H9 (cell line): ENCODE results near the gene CFAP299. TPM values are rescaled to one million over a fixed set of nuclear protein-coding genes. Genes with fewer than 3 reads are reported as not detected.

Experiments used
- DNase-seq: peaks from one replicate; pipeline ENCODE4 v3.0.0-alpha.2; 2017
- H2AFZ ChIP-seq: one replicate; pipeline ENCODE4 v1.6.1; 2013; ENCODE audit warnings: mild to moderate bottlenecking, low read length, control low read depth, moderate library complexity
- H2AK5ac ChIP-seq: 2 replicates; pipeline ENCODE4 v1.6.1; 2013; ENCODE audit warnings: low read length, control low read depth, mixed read lengths; ENCODE audit not compliant: insufficient read length
- H2BK120ac ChIP-seq: one replicate; pipeline ENCODE4 v1.6.1; 2013; ENCODE audit warnings: low read depth, mild to moderate bottlenecking, low read length, control low read depth, inconsistent platforms; ENCODE audit not compliant: poor library complexity, severe bottlenecking
- H2BK12ac ChIP-seq: 2 replicates; pipeline ENCODE4 v1.6.1; 2013; ENCODE audit warnings: low read length, control low read depth, mixed read lengths, low read depth; ENCODE audit not compliant: insufficient read length
- H2BK15ac ChIP-seq: 2 replicates; pipeline ENCODE4 v1.6.1; 2013; ENCODE audit warnings: low read depth, low read length, control low read depth
- H2BK20ac ChIP-seq: one replicate; pipeline ENCODE4 v1.6.1; 2013; ENCODE audit warnings: low read depth, mild to moderate bottlenecking, low read length, control low read depth, inconsistent platforms; ENCODE audit not compliant: poor library complexity, severe bottlenecking
- H2BK5ac ChIP-seq: 2 replicates; pipeline ENCODE4 v1.6.1; 2013; ENCODE audit warnings: low read length, control low read depth, mixed read lengths; ENCODE audit not compliant: insufficient read length
- H3K14ac ChIP-seq: 2 replicates; pipeline ENCODE4 v1.6.1; 2013; ENCODE audit warnings: low read length, control low read depth; ENCODE audit not compliant: insufficient read depth
- H3K18ac ChIP-seq: 2 replicates; pipeline ENCODE4 v1.6.1; 2013; ENCODE audit warnings: low read depth, mild to moderate bottlenecking, mixed read lengths, low read length, control low read depth; ENCODE audit not compliant: insufficient read length
- H3K23ac ChIP-seq: 2 replicates; pipeline ENCODE4 v1.6.1; 2013; ENCODE audit warnings: low read length, control low read depth, mixed read lengths, low read depth; ENCODE audit not compliant: insufficient read length
- H3K23me2 ChIP-seq: 2 replicates; pipeline ENCODE4 v1.6.1; 2013; ENCODE audit warnings: low read depth, mild to moderate bottlenecking, mixed read lengths, low read length, control low read depth; ENCODE audit not compliant: insufficient read length, poor library complexity, severe bottlenecking
- H3K27ac ChIP-seq: 2 replicates; pipeline ENCODE4 v1.5.1; 2013; ENCODE audit warnings: low read length, control low read depth, mixed read lengths, low read depth; ENCODE audit not compliant: insufficient read length
- H3K27me3 ChIP-seq: 2 replicates; pipeline ENCODE4 v1.6.1; 2013; ENCODE audit warnings: low read length, control low read depth, inconsistent platforms; ENCODE audit not compliant: insufficient read depth
- H3K4ac ChIP-seq: 2 replicates; pipeline ENCODE4 v1.6.1; 2013; ENCODE audit warnings: low read depth, mild to moderate bottlenecking, control low read depth, inconsistent platforms, low read length, moderate library complexity
- H3K4me1 ChIP-seq: 2 replicates; pipeline ENCODE4 v1.6.1; 2013; ENCODE audit warnings: low read length, control low read depth, inconsistent platforms; ENCODE audit not compliant: insufficient read depth
- H3K4me2 ChIP-seq: 2 replicates; pipeline ENCODE4 v1.6.1; 2013; ENCODE audit warnings: low read length, control low read depth, mixed read lengths; ENCODE audit not compliant: insufficient read length, insufficient read depth
- H3K56ac ChIP-seq: 2 replicates; pipeline ENCODE4 v1.6.1; 2013; ENCODE audit warnings: low read depth, mild to moderate bottlenecking, mixed read lengths, low read length, control low read depth; ENCODE audit not compliant: insufficient read length
- H3K79me1 ChIP-seq: 2 replicates; pipeline ENCODE4 v1.6.1; 2013; ENCODE audit warnings: low read depth, mild to moderate bottlenecking, moderate library complexity, low read length, control low read depth, inconsistent platforms; ENCODE audit not compliant: insufficient read depth, poor library complexity, severe bottlenecking
- H3K79me2 ChIP-seq: 2 replicates; pipeline ENCODE4 v1.6.1; 2013; ENCODE audit warnings: low read length, control low read depth, inconsistent platforms; ENCODE audit not compliant: insufficient read depth
- H3K9ac ChIP-seq: 2 replicates; pipeline ENCODE4 v1.6.1; 2013; ENCODE audit warnings: low read length, control low read depth, mixed read lengths; ENCODE audit not compliant: insufficient read length; ENCODE audit errors: extremely low read depth
- H3K9me3 ChIP-seq: one replicate; pipeline ENCODE4 v1.6.1; 2013; ENCODE audit warnings: low read depth, low read length, inconsistent platforms; ENCODE audit not compliant: control insufficient read depth
- H3T11ph ChIP-seq: one replicate; pipeline ENCODE4 v1.6.1; 2013; ENCODE audit warnings: mild to moderate bottlenecking, low read length, control low read depth, inconsistent platforms
- H4K20me1 ChIP-seq: one replicate; pipeline ENCODE4 v1.6.1; 2013; ENCODE audit not compliant: control insufficient read depth, insufficient read length, insufficient read depth
- H4K5ac ChIP-seq: 2 replicates; pipeline ENCODE4 v1.6.1; 2013; ENCODE audit warnings: low read depth, mild to moderate bottlenecking, mixed read lengths, low read length, control low read depth; ENCODE audit not compliant: insufficient read length
- H4K8ac ChIP-seq: replicated peaks from 2 replicates; pipeline ENCODE4 v1.6.1; 2013; ENCODE audit warnings: low read length, control low read depth, mixed read lengths, low read depth; ENCODE audit not compliant: insufficient read length
- H4K91ac ChIP-seq: 2 replicates; pipeline ENCODE4 v1.6.1; 2013; ENCODE audit warnings: low read depth, mild to moderate bottlenecking, moderate library complexity, mixed read lengths, low read length, control low read depth; ENCODE audit not compliant: insufficient read length
- H3K27ac Mint-ChIP-seq, 3 experiments: 2 replicates in 2 of 3; 3 replicates in 1 of 3; pipeline ENCODE4 v1.8.0; 2020 to 2021; ENCODE audit warnings: mixed read lengths in 3 of 3, mild to moderate bottlenecking in 1 of 3, moderate library complexity in 1 of 3
- H3K27me3 Mint-ChIP-seq: 2 replicates; pipeline ENCODE4 v1.8.0; 2021; ENCODE audit warnings: low read depth, mild to moderate bottlenecking, moderate library complexity, mixed read lengths
- H3K36me3 Mint-ChIP-seq, 3 experiments: 2 replicates in 2 of 3; 3 replicates in 1 of 3; pipeline ENCODE4 v1.8.0; 2020 to 2021; ENCODE audit warnings: low read depth in 3 of 3, mixed read lengths in 3 of 3; ENCODE audit not compliant: insufficient read depth in 1 of 3
- H3K4me1 Mint-ChIP-seq, 2 experiments: 2 replicates each; pipeline ENCODE4 v1.8.0; 2020; ENCODE audit warnings: mixed read lengths in 2 of 2
- H3K4me3 Mint-ChIP-seq, 2 experiments: 2 replicates in 1 of 2; 3 replicates in 1 of 2; pipeline ENCODE4 v1.8.0; 2020 to 2021; ENCODE audit warnings: mild to moderate bottlenecking in 2 of 2, mixed read lengths in 2 of 2, moderate library complexity in 1 of 2
- H3K9me3 Mint-ChIP-seq, 2 experiments: 2 replicates in 1 of 2; 3 replicates in 1 of 2; pipeline ENCODE4 v1.8.0; 2020; ENCODE audit warnings: mild to moderate bottlenecking in 2 of 2, mixed read lengths in 2 of 2, moderate library complexity in 1 of 2
- WGBS: extraction: QIAGEN DNeasy Blood & Tissue Kit; methylation state at CpG from one replicate; pipeline ENCODE4 v1.1.7; 2013; ENCODE audit warnings: missing lambda C conversion rate, low lambda C conversion rate, mixed read lengths; ENCODE audit not compliant: insufficient read length; ENCODE audit errors: extremely low coverage; 5-methylcytosine and 5-hydroxymethylcytosine counted together
- total RNA-seq: library from RNA; stranded (reverse); gene quantifications from 2 replicates; pipeline ENCODE4 v1.2.1, GENCODE V29; 2021
- TF ChIP-seq, protein P1 (sequence below): fragments of 200-600 bp; sonication (generic); conservative IDR thresholded peaks from 3 replicates; pipeline ENCODE4 v1.8.0; 2021; ENCODE audit warnings: antibody characterized with exemption, mild to moderate bottlenecking

The CFAP299 gene
- total RNA-seq, 1 experiment from 2014 or later, result not detected

DNA sequence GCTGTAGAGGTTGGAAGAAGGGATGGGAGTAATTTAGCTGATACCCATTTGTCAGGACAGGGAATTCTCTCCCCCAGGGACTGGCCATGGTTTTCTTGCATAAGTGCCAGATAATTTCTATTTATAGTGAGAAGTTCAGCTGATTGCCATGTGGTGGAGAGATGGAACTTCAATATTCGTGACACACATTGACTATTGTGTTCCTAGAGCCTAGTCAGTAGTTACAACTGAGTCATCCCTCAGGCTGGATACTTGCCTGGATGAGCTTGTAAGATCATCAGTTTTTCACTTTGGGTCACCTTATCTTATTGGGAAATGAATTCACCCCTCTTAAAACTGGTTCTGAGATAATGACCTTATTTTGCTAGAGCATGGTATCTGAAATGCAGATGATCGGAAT is 32.2 kb downstream of the CFAP299 start:
- Histone ChIP-seq H3K4me1 (no peaks in the 10 kb centered on the region), H3K18ac (no peak overlapping the region), H3K4ac (no peak overlapping the region), H2AK5ac (no peak overlapping the region), H2BK120ac (no peak overlapping the region), H3T11ph (no peak overlapping the region), H3K9ac (no peak overlapping the region), H2AFZ (no peak overlapping the region), H4K8ac (no peak overlapping the region), H3K27ac (no peak overlapping the region), H2BK15ac (no peak overlapping the region), H2BK20ac (no peak overlapping the region), H3K9me3 (peaks cover 11% of the 10 kb centered on the region), H3K14ac (no peak overlapping the region), H2BK12ac (no peak overlapping the region), H3K79me1 (no peaks in the 10 kb centered on the region), H4K20me1 (no peaks in the 10 kb centered on the region), H3K79me2 (no peaks in the 10 kb centered on the region), H3K23ac (no peak overlapping the region), H3K23me2 (no peaks in the 10 kb centered on the region), H3K56ac (no peak overlapping the region), H2BK5ac (no peak overlapping the region), H4K91ac (no peak overlapping the region), H3K4me2 (no peak overlapping the region), H4K5ac (no peak overlapping the region), H3K27me3 (no peaks in the 10 kb centered on the region)
- no peak overlapping the region for H3K4me3 Mint-ChIP-seq
- no peak for DNase-seq
- no peak overlapping the region for H3K27ac Mint-ChIP-seq
- peaks cover 3% of the 10 kb centered on the region in 2 experiments; a peak in 3 of 4 replicates for H3K4me1 Mint-ChIP-seq
- WGBS, result no CpG with 5 or more reads among the region's 2 CpGs
- peaks cover 21 to 36% (median 24%) of the 10 kb centered on the region in 3 experiments for H3K36me3 Mint-ChIP-seq
- TF ChIP-seq, protein P1, sequence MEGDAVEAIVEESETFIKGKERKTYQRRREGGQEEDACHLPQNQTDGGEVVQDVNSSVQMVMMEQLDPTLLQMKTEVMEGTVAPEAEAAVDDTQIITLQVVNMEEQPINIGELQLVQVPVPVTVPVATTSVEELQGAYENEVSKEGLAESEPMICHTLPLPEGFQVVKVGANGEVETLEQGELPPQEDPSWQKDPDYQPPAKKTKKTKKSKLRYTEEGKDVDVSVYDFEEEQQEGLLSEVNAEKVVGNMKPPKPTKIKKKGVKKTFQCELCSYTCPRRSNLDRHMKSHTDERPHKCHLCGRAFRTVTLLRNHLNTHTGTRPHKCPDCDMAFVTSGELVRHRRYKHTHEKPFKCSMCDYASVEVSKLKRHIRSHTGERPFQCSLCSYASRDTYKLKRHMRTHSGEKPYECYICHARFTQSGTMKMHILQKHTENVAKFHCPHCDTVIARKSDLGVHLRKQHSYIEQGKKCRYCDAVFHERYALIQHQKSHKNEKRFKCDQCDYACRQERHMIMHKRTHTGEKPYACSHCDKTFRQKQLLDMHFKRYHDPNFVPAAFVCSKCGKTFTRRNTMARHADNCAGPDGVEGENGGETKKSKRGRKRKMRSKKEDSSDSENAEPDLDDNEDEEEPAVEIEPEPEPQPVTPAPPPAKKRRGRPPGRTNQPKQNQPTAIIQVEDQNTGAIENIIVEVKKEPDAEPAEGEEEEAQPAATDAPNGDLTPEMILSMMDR, result no peak
- H3K9me3 Mint-ChIP-seq, result peaks cover 25 to 33% of the 10 kb centered on the region in 2 experiments
- H3K27me3 Mint-ChIP-seq, result peaks cover 3% of the 10 kb centered on the region; the same call in 1 of the 2 replicates
